ENCODE results near the gene SRP72.
A peak's percentile ranks its signal among the peaks of the same experiment; 100 is the strongest.

Gene SRP72

GRCh38 chr4:56544573-56545131, 77.2 kb downstream of the SRP72 start:
- Histone ChIP-seq H3K36me3 (ENCODE audit: control insufficient read depth, insufficient read depth, low read length) (no peaks in the 10 kb centered on the region), H3K4me3 (ENCODE audit: low read length) (peak overlapping the region; percentile 35; the same call in 1 of the 2 replicates), H3K9me3 (ENCODE audit: control insufficient read depth, insufficient read depth, low read length) (no peaks in the 10 kb centered on the region), H3K4me1 (ENCODE audit: control insufficient read depth, insufficient read depth, low read length) (no peaks in the 10 kb centered on the region), H3K27ac (ENCODE audit: low read length) (no peak overlapping the region), H3K27me3 (ENCODE audit: control insufficient read depth, insufficient read depth, low read length) (no peaks in the 10 kb centered on the region; the same call in 1 of the 2 replicates)
- DNase-seq (ENCODE audit: low read depth, low spot score): peak; percentile 71
- no CpG with 5 or more reads among the region's 33 CpGs for WGBS (ENCODE audit: insufficient coverage, insufficient read length)

DNA sequence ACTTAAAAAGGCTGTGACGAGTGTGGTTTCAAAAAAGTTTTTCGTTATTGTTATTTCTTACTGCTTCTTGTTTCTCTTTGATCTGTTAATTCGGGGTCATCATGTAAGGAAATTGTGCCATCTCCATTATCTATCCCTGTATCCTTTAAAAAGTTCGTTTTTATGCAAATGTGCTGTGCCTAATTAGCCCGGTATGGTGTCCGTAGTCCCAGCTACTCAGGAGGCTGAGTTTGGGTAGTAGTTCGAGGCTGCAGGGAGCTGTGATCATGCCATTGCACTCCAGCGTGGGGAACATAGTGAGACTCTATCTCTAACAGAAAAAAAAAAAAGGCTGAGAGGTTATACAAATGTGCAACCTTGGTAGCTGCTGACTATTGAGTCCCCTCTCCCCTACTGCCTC, 83.2 kb downstream of the SRP72 start:
- H3K27ac ChIP-seq (ENCODE audit: low read length): no peak overlapping the region
- H3K4me3 ChIP-seq (ENCODE audit: low read length): no peak overlapping the region
- no CpG with 5 or more reads among the region's 8 CpGs for WGBS (ENCODE audit: insufficient coverage, insufficient read length)
- DNase-seq (ENCODE audit: low read depth, low spot score): no peak
- no peaks in the 10 kb centered on the region for H3K4me1 ChIP-seq (ENCODE audit: control insufficient read depth, insufficient read depth, low read length)
- H3K9me3 ChIP-seq (ENCODE audit: control insufficient read depth, insufficient read depth, low read length): no peaks in the 10 kb centered on the region
- H3K36me3 ChIP-seq (ENCODE audit: control insufficient read depth, insufficient read depth, low read length): no peaks in the 10 kb centered on the region
- no peaks in the 10 kb centered on the region for H3K27me3 ChIP-seq (ENCODE audit: control insufficient read depth, insufficient read depth, low read length)

GRCh38 chr4:56551516-56551915, 84.1 kb downstream of the SRP72 start:
- no peak overlapping the region for H3K4me3 ChIP-seq (ENCODE audit: low read length)
- H3K36me3 ChIP-seq (ENCODE audit: control insufficient read depth, insufficient read depth, low read length): no peaks in the 10 kb centered on the region
- H3K9me3 ChIP-seq (ENCODE audit: control insufficient read depth, insufficient read depth, low read length): no peaks in the 10 kb centered on the region
- DNase-seq (ENCODE audit: low read depth, low spot score): no peak
- no peaks in the 10 kb centered on the region for H3K27me3 ChIP-seq (ENCODE audit: control insufficient read depth, insufficient read depth, low read length)
- no peak overlapping the region for H3K27ac ChIP-seq (ENCODE audit: low read length)
- WGBS (ENCODE audit: insufficient coverage, insufficient read length): no CpG with 5 or more reads among the region's 2 CpGs
- no peaks in the 10 kb centered on the region for H3K4me1 ChIP-seq (ENCODE audit: control insufficient read depth, insufficient read depth, low read length)

DNA sequence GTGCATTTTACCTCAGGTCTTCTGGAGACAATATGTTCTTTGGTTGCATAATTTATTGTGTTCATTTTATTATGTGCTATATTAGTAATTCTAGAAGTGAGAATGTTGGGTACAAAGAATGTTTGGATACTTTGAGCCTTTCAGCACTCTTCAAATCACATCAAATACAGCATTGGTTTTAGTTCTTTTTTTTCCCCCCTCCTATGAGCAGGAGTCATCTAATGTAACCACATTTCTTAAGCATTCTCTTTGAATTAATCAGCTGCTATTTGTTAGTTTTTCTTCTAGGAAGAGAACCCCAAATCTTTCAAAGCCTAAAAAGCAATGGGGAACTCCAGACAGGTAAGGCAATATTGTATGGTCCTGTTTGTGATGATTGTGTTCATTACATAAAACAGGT, 84.9 kb downstream of the SRP72 start:
- no peak overlapping the region for H3K4me3 ChIP-seq (ENCODE audit: low read length)
- H3K27me3 ChIP-seq (ENCODE audit: control insufficient read depth, insufficient read depth, low read length): no peaks in the 10 kb centered on the region
- no peak overlapping the region for H3K27ac ChIP-seq (ENCODE audit: low read length)
- no peaks in the 10 kb centered on the region for H3K9me3 ChIP-seq (ENCODE audit: control insufficient read depth, insufficient read depth, low read length)
- no peaks in the 10 kb centered on the region for H3K4me1 ChIP-seq (ENCODE audit: control insufficient read depth, insufficient read depth, low read length)
- no peaks in the 10 kb centered on the region for H3K36me3 ChIP-seq (ENCODE audit: control insufficient read depth, insufficient read depth, low read length)
- no peak for DNase-seq (ENCODE audit: low read depth, low spot score)

Measured in iPS DF 6.9 (cell line).